Suprapubic skin (tissue), 4 donors: ENCODE data around the gene SMTNL2. TPM values are rescaled to one million over a fixed set of nuclear protein-coding genes. Genes with fewer than 3 reads are reported as not detected.
"Not testable (repeated sequence)": the region's sequence is repeated elsewhere in the genome, so short reads cannot be mapped to it uniquely, and the experiment has no call there.

ENCODE experiments used
- DNase-seq, 2 donors: peaks; one replicate each; pipeline ENCODE4 v3.0.0-alpha.2; 2019; ENCODE audit warnings: low spot score in 2 of 2
- H3K27ac ChIP-seq: fragments of 200-600 bp; sonication (generic); one replicate; pipeline ENCODE4 v1.5.1; 2019
- H3K27me3 ChIP-seq: fragments of 200-600 bp; sonication (generic); one replicate; pipeline ENCODE4 v1.5.1; 2019
- H3K36me3 ChIP-seq: fragments of 200-600 bp; sonication (generic); one replicate; pipeline ENCODE4 v1.5.1; 2019
- H3K4me1 ChIP-seq: fragments of 200-600 bp; sonication (generic); one replicate; pipeline ENCODE4 v1.5.1; 2019
- H3K4me3 ChIP-seq: fragments of 200-600 bp; sonication (generic); one replicate; pipeline ENCODE4 v1.5.1; 2019; ENCODE audit warnings: mild to moderate bottlenecking
- H3K9me3 ChIP-seq: fragments of 200-600 bp; sonication (generic); one replicate; pipeline ENCODE4 v1.5.1; 2019
- EP300 ChIP-seq: sonication (generic); formaldehyde crosslinking; IDR thresholded peaks from one replicate; pipeline ENCODE4 v1.6.1; 2017; ENCODE audit warnings: antibody characterized with exemption
- POLR2A ChIP-seq, 2 donors: fragments of 450-650 bp; IDR thresholded peaks; one replicate each; pipeline ENCODE4 v1.6.1; 2017; ENCODE audit warnings: antibody characterized with exemption in 2 of 2, mild to moderate bottlenecking in 2 of 2, moderate library complexity in 2 of 2
- POLR2AphosphoS5 ChIP-seq, 3 donors: sonication (generic); formaldehyde crosslinking; IDR thresholded peaks; one replicate each; pipeline ENCODE4 v1.6.1; 2017; ENCODE audit warnings: antibody characterized with exemption in 3 of 3
- WGBS: methylation state at CpG from one replicate; pipeline ENCODE4 v1.1.5; 2018; 5-methylcytosine and 5-hydroxymethylcytosine counted together
- total RNA-seq, 4 donors: library from RNA; depleted of rRNA; stranded (reverse); fragments of >200 nt; gene quantifications; one replicate each; pipeline ENCODE4 v1.1.0, GENCODE V29; 2016
- TF ChIP-seq, protein P1 (sequence below), 2 donors: fragments of 200-600 bp in 1 of 2; fragments of 450-650 bp in 1 of 2; sonication (generic) in 1 of 2; IDR thresholded peaks; one replicate each; pipeline ENCODE4 v1.5.1; 2016 to 2019; ENCODE audit warnings: antibody characterized with exemption in 2 of 2, mild to moderate bottlenecking in 1 of 2, moderate library complexity in 1 of 2

Gene SMTNL2
- total RNA-seq, 4 donors from 2014 or later: 0.64 to 1.3 (median 0.81) TPM; not detected in 1

DNA sequence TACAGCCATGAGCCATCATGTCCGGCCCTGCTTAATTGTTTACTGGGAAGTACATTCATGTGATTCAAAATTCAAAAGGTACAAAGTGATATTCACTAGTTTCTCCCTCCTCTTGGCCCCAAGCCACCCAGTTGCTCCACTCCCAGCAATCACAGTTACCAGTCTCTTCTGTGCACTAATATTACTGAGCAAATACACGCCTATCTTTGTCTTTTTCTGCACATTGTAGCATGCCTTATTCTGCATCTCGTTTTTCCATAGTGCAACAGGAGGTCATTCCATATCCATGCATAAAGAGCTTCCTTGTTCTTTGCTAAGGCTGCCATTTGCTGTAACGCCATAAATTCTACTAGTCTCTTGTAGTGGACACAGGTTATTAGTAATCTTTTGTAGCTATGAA lies 59.3 kb downstream of the SMTNL2 start:
- 57% methylated on average over 4 of the region's 4 CpGs for WGBS
- Histone ChIP-seq H3K4me1 (peaks cover 23% of the 10 kb centered on the region), H3K27ac (no peak overlapping the region), H3K36me3 (no peaks in the 10 kb centered on the region), H3K9me3 (no peaks in the 10 kb centered on the region), H3K4me3 (no peak overlapping the region), H3K27me3 (peaks cover 51% of the 10 kb centered on the region)
- TF ChIP-seq, protein P1, sequence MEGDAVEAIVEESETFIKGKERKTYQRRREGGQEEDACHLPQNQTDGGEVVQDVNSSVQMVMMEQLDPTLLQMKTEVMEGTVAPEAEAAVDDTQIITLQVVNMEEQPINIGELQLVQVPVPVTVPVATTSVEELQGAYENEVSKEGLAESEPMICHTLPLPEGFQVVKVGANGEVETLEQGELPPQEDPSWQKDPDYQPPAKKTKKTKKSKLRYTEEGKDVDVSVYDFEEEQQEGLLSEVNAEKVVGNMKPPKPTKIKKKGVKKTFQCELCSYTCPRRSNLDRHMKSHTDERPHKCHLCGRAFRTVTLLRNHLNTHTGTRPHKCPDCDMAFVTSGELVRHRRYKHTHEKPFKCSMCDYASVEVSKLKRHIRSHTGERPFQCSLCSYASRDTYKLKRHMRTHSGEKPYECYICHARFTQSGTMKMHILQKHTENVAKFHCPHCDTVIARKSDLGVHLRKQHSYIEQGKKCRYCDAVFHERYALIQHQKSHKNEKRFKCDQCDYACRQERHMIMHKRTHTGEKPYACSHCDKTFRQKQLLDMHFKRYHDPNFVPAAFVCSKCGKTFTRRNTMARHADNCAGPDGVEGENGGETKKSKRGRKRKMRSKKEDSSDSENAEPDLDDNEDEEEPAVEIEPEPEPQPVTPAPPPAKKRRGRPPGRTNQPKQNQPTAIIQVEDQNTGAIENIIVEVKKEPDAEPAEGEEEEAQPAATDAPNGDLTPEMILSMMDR (IDR thresholded peaks at IDR 0.05): no peak
- TF ChIP-seq POLR2A (IDR thresholded peaks at IDR 0.05) (no peak), EP300 (no peak), POLR2AphosphoS5 (IDR thresholded peaks at IDR 0.05) (no peak)
- DNase-seq: no peak

DNA sequence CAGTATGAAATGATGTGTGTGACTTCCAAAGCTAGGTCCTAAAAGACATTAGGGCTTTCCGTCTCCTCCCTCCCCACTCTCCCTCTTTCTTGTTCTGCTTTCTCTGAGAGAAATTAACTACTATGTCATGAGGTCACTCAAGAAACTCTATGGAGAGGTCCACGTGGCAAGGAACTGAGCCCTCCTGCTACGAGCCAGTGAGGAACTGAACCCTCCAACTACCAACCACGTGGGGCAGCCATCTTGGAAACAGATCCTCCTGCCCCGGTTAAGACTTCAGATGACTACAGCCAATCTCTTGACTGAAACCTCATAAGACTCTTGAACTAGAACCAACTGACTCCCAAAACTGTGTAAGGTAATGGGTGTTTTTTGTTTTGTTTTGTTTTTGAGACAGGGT lies 61.3 kb downstream of the SMTNL2 start:
- Histone ChIP-seq H3K27ac (no peak overlapping the region), H3K4me3 (no peak overlapping the region), H3K27me3 (peaks cover 41% of the 10 kb centered on the region), H3K9me3 (no peaks in the 10 kb centered on the region), H3K4me1 (peaks cover 11% of the 10 kb centered on the region), H3K36me3 (no peaks in the 10 kb centered on the region)
- no peak for TF ChIP-seq POLR2A (IDR thresholded peaks at IDR 0.05)
- TF ChIP-seq POLR2AphosphoS5 (IDR thresholded peaks at IDR 0.05): no peak
- TF ChIP-seq EP300: no peak
- TF ChIP-seq, protein P1 (IDR thresholded peaks at IDR 0.05): no peak
- DNase-seq: no peak
- WGBS: 69% methylated on average over 5 of the region's 5 CpGs

DNA sequence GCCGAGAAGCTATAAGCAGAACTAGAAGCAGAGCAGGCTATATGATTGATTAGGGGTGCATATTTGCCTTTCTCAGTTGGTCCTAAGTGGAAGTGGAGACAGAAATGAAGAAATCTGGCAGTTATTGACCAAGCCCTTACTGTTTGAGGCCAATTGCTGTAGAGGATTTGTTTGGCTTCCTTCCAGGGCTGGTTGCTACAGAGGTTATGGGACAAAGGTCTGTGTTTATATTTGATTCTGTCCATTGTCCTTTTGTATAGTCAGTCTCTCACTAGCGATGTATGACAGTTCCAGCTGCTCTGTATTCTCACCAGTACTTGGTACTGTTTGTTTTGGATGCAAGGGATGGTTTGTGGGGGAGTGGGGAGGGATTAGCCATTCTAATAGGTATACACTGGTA lies 64.4 kb downstream of the SMTNL2 start:
- TF ChIP-seq, protein P1 (IDR thresholded peaks at IDR 0.05): no peak
- no peak for TF ChIP-seq POLR2AphosphoS5 (IDR thresholded peaks at IDR 0.05)
- H3K4me3 ChIP-seq: no peak overlapping the region
- DNase-seq: no peak
- no peaks in the 10 kb centered on the region for H3K4me1 ChIP-seq
- WGBS: 71% methylated on average over 2 of the region's 2 CpGs
- H3K27me3 ChIP-seq: peaks cover 12% of the 10 kb centered on the region
- no peaks in the 10 kb centered on the region for H3K9me3 ChIP-seq
- no peaks in the 10 kb centered on the region for H3K36me3 ChIP-seq
- no peak overlapping the region for H3K27ac ChIP-seq

DNA sequence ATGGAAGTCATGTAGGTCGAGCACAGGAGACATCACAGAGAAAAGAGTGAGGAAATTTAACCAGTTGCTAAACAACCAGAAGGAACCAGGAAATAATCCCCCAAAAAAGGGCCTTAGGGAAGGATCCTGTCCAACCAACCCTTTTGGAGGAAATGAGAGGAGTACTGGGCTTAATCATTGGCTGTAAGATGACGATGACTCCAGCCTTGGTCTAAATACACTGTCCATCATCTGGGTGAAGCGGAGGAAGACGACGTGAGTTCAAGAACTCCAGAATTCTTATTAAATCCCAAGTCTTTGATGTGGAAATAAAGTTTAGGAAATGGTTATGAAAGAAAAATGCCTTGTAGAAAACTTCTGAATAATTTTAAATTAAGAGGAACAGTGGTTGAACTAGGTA lies 68.7 kb downstream of the SMTNL2 start:
- no peaks in the 10 kb centered on the region for H3K27me3 ChIP-seq
- H3K9me3 ChIP-seq: no peaks in the 10 kb centered on the region
- 71% methylated on average over 5 of the region's 5 CpGs for WGBS
- no peaks in the 10 kb centered on the region for H3K4me1 ChIP-seq
- no peak for TF ChIP-seq POLR2AphosphoS5 (IDR thresholded peaks at IDR 0.05)
- TF ChIP-seq, protein P1 (IDR thresholded peaks at IDR 0.05): no peak
- no peak for TF ChIP-seq POLR2A (IDR thresholded peaks at IDR 0.05)
- no peak for DNase-seq
- no peak overlapping the region for H3K27ac ChIP-seq
- H3K36me3 ChIP-seq: no peaks in the 10 kb centered on the region
- H3K4me3 ChIP-seq: no peak overlapping the region

DNA sequence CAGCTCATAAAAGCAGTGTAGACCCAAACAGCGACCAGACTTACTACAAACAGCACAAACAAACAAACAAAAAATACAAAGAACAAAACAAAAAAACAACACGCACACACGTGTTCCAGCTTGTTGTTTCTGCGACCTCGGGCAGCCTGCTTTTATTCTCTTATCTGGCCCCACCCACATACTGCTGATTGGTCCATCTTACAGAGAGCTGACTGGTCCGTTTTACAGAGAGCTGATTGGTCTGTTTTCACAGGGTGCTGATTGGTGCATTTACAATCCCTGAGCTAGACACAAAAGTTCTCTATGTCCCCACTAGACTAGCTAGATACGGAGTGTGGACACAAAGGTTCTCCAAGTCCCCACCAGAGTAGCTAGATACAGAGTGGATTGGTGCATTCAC lies 71.6 kb downstream of the SMTNL2 start:
- H3K27me3 ChIP-seq, H3K27ac ChIP-seq, H3K9me3 ChIP-seq, H3K4me1 ChIP-seq, DNase-seq, H3K36me3 ChIP-seq, H3K4me3 ChIP-seq: not testable (repeated sequence)
- 89% methylated on average over 7 of the region's 7 CpGs for WGBS

DNA sequence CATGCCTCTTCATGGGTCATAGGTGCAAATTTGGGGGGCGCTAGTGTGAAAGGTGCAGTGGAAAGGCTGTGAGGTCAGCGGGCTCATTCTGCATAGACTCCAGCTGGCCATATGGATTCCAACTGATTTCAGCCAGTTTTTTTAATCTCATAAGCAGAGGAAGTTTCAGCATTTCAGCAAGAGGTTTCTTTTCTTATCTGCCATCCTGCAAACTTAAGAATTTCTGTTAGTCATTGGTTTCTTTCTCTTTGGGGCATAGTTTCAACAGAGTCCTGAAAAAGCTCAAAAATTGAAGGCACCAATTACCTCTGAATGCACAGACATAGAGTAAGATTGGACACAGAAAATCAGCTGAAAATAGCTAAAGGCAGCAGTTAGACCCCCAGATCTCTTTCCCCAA lies 73.3 kb downstream of the SMTNL2 start:
- TF ChIP-seq, protein P1 (IDR thresholded peaks at IDR 0.05): no peak
- no peak for TF ChIP-seq POLR2AphosphoS5 (IDR thresholded peaks at IDR 0.05)
- TF ChIP-seq POLR2A (IDR thresholded peaks at IDR 0.05): no peak
- DNase-seq: no peak

More for the DNA sequence above, 73.3 kb downstream of the SMTNL2 start:
- 94% methylated on average over 2 of the region's 2 CpGs for WGBS
- Histone ChIP-seq H3K36me3 (no peaks in the 10 kb centered on the region), H3K9me3 (no peaks in the 10 kb centered on the region), H3K4me3 (no peak overlapping the region), H3K4me1 (no peaks in the 10 kb centered on the region), H3K27me3 (no peaks in the 10 kb centered on the region), H3K27ac (no peak overlapping the region)
